GM18861 (cell line): ENCODE results near the gene COL18A1.

ENCODE experiments used
- ATAC-seq: cut with Tn5 transposase; IDR thresholded peaks from one replicate; pipeline ENCODE4 v1.9.1; 2021; ENCODE audit not compliant: unreplicated experiment

The COL18A1 gene

DNA sequence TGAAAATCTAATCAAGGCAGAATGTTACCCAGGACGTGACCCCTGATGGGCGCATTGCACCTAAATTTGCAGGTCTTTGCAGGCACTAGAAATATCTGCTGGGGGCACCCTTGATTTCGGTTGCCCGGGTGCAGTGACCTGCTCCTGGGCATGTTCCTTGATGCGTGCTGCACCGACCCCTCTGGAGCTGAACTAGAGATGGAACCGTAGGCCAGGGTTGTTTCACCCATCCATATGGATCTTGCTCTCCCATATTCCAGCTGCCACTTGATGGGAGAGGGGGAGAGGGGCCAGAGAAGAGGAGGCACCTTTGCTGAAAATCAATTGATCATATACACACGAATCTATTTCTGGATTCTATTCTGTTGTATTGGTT is 8.4 kb upstream of the COL18A1 start:
- no peak for ATAC-seq

DNA sequence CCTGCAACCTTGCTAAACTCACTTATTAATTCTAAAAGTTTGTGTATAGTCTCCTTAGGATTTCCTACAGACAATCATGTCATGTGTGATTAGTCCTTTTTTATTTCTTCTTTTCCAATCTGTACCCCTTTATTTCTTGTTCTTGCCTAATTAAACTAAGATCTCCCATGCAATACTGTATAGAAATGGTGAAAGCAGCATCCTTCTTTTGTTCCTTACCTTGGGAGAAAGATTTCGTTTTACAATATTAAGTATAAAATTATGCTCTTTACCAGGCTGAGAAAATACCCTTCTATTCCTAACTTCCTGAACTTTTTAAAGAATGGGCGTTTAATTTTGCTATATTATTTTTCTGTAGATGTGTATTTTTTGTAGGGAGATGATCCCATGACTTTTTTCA is 7.6 kb upstream of the COL18A1 start:
- no peak for ATAC-seq

DNA sequence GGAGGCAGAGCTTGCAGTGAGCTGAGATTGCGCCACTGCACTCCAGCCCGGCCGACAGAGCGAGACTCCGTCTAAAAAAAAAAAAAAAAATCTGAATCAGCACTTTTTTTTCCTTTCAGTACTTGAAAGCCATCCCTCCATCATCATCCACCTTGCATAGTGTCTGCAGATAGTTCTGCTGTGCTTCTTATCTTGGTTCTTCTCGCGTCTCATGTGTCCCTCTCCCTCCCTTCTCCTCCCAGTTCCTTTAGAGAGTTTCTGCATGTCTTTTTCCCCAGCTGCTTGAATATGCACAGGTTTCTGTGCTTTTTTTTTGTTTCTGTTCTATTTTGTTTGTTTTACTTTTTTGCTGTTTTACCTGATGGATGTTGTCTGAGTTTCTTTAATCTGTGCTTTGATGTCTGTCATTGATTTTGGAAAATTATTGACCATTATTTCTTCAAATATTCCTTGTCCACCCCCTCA is 3.9 kb upstream of the COL18A1 start:
- ATAC-seq = no peak

DNA sequence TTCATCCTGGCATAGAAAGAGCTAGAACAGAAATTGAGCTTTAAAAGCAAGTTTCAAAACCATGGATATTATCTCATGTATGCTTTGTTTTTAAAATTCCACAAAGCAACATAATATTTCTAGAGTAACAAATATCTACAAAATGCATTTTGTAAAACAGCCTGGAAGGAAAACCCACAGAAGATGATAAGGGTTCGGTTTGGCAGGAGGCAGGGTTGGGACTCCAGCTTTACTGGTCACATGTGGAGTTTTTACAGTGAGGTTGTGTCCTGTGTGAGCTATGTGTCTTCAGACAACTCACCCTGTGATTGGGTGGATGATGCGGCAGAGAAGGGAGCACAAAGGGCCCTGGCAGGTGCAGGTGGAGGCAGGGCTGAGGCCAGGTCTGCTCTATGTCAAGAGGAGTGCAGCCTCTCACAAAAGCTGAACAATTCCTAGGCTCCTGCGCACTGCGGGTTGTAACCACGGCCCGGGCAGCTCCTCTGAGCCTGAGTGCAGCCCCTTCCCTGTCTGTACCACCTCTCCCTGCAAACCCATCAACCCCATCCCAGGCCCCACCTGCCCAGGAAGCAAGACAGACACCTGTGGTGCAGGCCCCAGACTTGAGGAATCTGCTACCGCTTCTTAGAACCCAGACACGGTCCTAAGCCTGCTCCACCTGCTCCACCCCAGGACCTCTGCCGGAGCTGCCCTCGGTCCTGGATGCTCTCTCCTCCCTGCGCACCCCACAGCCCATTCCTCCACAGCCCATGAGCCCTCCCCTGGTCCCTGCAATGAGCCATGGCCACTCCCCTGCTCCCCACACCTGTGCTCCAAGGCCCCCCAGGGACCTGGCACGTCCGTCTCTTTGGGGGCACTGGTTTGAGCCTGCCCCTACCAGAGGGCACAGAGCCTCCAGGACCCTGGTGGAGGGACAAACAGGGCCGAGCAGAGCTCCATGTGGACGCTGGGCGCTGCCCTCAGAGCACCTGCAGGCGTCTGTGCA is 2.8 kb upstream of the COL18A1 start:
- ATAC-seq = no peak

DNA sequence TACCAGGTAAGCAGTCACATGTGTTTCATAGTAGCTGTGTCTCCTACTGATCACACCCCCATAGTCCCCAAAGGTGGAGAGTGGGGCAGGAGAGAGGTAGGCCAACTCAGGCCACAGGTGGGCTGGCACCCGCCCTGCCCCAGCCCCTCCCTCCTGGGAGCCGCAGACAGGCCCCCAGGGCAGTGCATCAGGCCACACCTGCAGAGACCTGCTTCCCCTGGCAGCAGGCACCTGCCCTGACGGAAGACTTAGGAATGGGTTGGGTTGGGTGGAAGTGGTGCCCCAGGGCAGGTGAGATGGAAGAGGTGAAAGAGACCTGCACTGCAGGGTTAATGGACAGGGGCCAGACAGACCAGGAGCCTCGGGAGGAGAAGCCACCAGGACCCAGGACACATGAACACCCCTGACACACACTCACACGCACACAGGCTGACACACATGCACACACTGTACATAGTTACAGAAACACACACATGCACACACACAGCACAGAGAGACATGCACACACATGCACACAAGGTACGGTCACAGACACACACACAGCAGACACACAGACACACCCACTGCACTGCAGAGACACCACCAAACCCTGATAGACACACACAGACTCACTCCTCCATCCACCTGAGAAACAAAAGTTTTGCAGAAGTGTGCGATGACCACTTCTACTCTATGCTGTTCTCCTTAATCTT is 1.7 kb upstream of the COL18A1 start:
- no peak for ATAC-seq

DNA sequence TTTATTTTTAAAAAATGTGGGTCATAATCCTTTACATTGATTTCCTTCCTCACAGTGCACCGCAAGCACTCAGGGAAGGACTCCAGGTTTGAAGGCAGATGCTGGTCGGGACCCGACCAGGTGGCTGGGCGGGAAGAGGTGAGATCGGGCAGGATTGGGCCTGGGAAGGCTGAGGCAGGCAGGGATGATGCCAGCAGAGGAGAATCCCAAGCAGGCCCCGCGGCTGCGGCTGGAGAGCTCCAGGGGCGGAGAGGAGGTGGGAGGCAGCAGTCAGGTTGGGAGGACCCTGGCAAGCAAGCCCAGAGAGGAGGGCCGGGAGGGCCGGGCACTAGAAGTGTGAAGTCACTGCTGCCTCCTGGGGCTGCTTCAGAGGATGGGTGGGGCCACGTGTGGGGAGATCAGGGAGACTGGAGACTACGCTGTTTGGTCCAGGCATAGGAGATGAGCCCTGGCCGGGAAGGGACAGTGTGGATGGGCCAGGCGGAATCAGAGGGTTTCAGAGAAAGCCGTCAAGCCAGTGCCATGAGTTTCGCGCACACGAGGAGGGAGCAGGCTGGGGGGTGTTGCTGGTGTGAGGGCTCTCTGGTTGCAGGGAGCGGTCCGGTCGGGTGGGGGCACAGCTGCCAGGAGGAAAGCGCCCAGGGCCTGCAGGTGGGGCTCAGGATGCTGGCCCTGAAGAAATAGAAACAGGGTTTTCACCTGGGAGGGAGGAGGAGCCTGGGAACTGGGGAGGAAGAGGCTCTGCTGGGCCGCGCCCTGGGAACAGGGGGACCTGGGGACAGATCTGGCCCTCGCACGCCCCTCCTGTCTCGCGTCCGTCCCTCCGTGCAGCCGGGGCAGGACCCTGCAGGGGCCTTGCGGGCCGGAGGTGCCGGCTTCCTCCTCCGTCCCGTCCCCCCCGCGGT is 888 bp upstream of the COL18A1 start:
- no peak for ATAC-seq

DNA sequence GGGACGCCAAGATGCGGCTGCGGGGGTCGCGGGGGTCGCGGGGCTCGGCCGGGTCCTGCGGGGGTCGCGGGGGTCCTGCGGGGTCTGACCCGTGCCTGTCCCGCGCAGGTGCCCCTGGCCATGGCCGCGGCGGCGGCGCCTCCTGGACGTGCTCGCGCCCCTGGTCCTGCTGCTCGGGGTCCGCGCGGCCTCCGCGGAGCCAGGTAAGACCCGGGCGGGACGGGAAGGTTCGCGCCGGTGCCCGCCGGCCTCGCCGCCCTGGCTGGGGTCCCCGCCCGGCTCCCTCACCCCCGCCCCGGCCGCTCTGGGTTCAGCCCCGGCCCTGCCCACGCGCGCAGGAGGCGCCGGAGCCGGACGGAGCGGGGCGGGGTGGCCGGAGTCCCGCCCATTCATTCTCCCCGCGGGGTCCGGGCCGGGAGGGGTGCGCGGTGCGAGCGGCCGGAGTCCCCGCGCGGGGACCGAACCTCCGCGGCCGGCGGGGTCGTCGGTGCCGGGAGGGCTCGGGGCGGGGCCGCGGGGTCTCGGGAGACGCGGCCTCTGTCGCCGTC is 380 bp downstream of the COL18A1 start:
- no peak for ATAC-seq

DNA sequence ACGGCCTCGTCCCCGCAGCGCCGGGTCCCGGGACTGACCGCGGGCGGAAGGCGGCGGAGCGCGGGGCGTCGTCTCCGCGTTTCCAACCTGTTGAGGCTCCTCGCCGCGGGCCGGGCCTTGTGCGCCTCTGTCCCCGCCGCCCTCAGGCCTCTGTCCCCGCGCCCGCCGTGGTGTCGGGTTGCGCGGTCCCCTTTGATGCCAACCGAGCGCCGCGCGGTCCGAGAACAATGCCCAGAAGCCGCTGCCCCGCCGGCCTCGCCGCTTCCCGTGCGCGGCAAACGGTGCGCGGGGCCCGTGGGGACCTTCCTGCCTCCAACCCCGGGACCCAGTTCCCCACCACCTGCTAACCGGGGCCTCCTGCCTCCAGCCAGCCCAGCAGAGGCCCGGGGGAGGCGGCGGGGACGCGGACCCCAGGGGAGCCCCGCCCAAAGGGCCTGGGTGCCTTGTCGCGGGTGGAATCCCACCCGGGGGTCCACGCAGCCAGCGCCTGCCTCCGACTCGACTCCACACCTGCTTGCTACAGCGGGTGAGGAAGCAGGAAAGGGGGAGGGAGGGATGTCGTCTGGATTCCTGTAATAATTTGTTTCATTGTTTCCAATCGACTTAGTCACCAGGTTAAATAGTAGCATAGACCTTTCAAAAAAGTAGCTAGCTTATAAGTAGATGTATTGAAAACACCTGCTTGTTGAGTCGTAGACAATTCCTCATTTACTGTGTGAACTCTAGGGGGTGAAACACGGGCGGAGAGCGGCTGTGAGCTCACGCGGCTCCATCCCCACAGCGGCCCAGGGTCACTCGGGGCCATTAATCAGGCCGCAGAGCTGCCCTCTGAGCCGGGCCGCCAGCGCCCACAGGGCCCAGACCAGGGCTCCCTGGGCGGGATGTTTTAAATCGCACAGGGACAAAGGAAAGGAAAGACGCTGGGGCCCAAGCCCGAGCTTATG is 1.1 kb downstream of the COL18A1 start:
- no peak for ATAC-seq

DNA sequence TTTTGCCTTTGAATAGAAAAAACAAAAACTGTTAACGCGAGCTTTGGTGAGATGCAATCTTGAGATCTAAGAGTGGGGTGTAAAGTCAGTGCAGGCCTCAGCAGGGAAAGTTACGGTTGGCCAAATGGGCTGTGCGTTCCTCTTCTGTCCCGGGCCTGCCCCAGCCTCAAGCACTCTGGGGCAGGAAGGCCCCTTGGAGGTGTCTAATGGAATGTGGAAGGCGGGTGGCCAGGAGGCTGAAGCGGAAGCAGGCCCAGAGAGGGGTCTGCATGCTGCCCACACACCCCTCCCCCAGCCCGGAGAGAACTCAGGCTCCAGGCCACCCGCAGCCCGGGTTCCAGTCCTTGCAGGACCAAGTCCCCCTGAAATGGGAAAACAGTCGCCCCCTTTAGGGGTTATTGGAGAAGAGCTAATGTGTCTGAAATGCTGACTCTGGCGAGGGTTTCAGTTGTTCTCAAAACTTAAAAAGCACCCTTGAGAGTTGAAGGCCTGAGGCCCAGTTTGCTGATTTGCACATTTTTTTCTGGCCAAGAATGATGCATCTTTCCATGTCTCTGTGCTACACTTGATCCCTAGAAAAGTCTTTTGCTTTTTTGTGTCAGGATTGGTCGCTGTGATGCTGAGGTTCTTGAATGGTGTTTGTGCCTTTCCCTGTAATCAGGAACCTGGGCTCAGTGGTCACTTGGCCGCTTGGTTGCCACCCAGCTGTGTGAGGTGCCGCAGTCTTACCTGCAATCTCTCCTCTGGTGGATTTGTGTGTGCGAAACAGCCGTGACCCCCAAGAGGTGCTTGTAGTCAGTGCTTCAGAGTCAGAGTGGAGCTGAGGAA is 2.0 kb downstream of the COL18A1 start:
- ATAC-seq = no peak

DNA sequence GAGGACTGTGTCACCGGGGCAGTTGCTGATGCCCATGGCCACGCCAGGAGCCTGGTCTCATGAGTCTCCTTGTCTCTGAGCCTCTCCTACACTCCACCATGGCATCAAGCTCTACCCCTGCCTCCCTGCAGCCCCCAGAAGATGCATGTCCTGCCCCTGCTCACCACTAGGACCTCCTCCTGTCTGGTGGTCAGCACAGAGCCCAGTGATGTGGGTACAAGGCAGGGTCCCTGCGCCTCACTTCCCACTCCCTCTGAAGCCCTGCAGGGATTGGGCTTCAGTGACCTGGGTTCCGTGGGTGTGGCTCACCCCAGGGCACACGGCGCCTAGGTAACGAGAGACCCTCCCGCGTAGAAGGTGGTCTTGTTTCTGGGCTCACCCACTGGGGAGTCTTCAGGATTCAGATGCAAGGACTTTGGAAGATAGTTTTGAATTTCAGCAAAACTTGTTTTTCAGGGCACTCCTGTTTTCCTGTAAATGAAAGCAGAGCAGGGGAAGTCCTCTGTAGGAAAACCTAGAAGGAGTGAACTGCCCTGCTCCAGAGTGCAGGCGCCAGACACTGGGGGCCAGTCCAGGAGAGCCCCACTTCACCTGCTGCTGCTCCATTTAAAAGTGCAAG is 2.8 kb downstream of the COL18A1 start:
- ATAC-seq = no peak

DNA sequence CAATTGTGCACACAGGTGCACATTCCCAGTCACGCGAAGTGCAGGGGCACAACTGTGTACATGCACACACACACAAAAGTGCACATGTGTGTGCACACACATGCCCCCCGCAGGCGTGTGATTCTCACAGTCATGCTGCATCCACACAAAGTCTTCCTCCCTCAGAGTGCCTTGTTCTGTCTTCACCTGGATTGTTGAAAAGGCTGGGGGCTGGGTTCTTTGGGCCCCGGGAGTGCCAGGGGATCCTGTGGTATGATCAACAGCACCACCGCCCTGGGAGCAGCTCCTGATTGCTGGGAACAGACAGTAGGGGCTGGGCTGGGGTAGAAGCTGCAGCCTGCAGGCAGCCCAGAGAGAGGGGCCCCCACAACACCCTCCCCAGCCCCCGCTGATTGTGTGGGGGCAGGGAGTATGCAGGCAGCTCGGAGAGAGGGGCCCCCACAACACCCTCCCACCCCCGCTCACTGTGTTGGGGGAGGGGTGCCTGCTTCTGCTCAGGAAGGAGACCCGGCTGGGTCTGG is 3.4 kb downstream of the COL18A1 start:
- no peak for ATAC-seq

DNA sequence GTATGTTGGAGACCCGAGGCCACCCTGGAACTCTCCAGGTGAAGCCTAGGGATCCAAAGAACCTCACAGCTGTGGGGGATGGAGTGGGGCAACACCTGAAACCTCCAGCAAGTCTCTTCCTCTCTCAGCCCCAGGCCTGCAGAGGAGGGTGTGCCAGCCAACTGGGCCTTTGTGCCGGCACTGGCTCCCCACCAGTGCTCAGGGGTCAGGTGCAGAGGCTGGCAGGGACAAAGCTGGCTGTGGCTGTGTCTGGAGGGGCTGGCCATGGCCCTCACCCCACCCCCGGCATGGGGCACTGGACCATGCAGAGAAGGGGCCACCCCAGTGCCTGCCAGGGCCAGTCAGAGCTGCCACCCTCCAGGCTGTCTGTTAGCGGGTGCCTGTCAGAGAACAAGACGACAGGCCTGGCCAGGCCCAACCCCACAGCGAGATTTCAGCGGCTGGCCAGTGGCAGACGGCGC is 3.9 kb downstream of the COL18A1 start:
- ATAC-seq = no peak

DNA sequence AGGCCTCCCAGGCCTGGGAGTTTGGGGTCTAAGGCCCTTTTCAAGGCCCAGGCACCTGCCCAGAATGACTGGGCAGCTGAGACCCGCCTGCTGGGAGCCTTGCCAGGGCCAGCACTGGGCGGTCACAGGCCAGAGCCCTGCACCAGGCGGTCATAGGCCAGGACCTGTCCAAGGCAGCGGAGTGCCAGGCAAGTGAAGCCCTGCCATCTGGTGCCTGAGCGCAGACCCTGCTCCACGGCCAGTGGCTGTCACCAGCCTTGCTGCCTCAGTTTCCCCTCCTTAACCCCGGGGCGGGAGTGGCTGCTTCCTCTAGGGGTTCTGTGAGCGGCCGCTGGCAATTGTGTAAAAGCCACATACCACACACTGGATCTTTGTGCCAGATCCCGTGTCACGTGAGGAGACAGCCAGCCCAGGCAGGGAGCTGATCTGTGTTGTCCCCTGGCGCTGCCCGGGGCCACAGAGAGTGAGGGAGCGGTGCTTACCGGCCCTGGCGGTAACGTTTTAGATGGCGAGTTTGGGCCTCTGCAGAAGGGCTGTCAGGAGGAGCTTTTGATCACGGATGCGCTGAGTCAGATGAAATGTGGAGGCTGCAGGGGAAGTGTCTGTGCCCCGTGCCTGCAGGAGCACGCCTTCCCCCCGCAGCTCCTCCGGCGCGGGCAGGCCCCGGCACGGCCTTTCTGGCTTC is 4.6 kb downstream of the COL18A1 start:
- ATAC-seq = no peak

DNA sequence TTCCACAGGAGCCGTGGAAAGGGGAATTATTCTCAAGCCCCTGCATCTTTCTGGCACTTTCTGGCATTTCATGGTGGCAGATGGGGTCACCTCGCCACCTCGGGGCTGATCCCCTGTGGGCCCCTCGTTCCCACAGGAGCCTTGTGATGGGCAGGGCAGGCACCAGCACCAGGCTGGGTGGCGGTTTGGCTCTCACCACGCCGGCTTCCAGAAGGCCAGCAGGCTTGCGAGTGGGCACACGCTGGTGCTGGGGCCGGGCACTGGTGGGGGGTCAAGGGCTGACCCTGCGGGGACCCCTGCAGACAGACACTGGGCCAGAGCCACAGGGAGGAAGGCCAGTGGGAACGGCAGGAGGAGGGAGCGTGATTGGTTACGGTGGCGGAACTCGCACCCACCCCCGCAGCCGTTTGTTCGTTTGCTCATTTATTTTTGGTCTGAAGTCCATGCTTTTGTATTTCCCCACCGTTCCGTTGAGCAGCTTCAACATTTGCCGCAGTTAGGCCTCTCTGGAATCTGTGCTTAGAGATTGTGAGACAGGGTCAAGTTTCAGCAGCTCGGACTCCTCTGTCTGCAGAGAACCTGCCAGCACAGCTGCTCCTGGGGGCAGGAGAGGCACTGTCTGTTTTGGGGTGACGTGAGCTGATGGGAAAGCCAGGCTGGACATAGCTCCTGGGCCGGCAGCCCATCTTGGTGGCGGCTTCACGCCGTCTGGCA is 5.3 kb downstream of the COL18A1 start:
- no peak for ATAC-seq

DNA sequence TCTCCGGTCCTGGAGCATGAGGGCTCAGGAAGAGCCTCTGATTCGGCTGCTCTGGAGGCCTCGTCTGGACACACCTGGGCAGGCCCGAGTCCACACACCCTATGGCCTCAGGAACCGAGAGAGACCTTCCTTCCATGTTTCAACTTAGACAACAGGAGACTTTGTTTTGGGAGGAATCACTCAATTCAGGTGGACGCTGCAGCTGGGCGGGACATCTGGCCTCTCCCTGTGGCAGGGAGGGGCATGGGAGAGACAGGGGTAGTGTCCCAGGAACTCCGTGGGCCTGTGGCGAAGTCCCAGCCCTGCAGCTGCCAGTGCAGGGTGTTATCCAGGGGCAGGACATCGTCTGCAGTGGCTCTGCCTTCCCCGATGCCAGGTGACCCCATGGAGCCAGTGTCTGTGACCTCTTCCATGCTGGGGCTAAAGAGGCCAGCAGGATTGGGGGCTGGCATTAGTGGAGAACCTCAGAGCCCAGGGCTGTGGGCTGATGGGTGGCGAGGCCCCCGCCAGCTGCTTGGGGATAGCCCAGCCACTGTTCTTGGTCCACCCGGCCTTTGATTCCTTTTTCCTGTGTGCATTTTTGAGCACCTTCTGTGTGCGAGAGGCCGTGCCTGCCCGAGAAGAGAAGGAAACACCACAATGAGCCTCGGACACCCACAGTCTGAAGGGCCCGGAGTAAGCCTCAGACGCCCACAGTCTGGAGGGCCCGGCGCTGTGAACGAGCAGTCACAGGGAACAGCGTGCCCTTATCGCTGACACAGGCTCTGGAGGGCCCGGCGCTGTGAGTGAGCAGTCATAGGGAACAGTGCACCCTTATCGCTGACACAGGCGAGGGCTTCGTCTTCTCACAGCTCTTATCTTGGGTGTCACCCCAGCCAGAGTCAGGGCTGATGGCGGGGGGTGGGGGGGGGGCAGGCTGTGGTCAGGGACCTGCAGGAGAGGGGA is 6.2 kb downstream of the COL18A1 start:
- no peak for ATAC-seq

DNA sequence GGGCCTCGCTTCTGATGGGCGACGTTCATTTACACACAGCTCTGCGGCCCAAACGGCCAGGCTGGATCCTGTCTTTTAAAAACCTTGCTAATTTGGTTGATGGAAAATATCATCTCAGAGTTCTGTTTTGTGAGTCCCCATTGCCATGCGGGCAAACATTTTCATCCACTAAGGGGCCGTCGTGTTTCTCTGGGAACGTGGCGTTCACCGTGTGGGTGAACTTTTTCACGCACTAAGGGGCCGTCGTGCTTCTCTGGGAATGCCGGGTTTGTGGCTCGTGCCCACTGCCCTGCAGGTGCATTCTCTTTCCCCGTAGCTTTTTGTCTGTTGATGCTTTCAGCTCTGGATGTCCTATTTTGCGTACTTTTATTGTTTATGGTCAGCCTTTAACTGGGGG is 6.8 kb downstream of the COL18A1 start:
- ATAC-seq = no peak
